ENCODE data around the gene F2R. TPM values are rescaled to one million over a fixed set of nuclear protein-coding genes. Genes with fewer than 3 reads are reported as not detected.
A peak's percentile ranks its signal among the peaks of the same experiment; 100 is the strongest.

Gene F2R
- total and polyA plus RNA-seq, 9 of the 15 experiments (the other 6 are each of a cell fraction or from before 2014, with no cell fraction given) = 4.0 to 34.7 (median 15.1) TPM

GRCh38 chr5:76716456-76717157 lies 681 bp downstream of the F2R start (continued):
- TF ChIP-seq E2F6 (IDR thresholded peaks at IDR 0.05; ENCODE audit: borderline replicate concordance in 1 of 2, extremely low read depth in 1 of 2, insufficient read depth in 1 of 2, insufficient read length in 1 of 2, low read depth in 1 of 2, low read length in 1 of 2, poor library complexity in 1 of 2, severe bottlenecking in 1 of 2) = peak; percentile 41 to 71
- TF ChIP-seq DEAF1 (CRISPR knock-in tag; IDR thresholded peaks at IDR 0.05) = no peak
- TF ChIP-seq, protein P1, sequence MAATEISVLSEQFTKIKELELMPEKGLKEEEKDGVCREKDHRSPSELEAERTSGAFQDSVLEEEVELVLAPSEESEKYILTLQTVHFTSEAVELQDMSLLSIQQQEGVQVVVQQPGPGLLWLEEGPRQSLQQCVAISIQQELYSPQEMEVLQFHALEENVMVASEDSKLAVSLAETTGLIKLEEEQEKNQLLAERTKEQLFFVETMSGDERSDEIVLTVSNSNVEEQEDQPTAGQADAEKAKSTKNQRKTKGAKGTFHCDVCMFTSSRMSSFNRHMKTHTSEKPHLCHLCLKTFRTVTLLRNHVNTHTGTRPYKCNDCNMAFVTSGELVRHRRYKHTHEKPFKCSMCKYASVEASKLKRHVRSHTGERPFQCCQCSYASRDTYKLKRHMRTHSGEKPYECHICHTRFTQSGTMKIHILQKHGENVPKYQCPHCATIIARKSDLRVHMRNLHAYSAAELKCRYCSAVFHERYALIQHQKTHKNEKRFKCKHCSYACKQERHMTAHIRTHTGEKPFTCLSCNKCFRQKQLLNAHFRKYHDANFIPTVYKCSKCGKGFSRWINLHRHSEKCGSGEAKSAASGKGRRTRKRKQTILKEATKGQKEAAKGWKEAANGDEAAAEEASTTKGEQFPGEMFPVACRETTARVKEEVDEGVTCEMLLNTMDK (IDR thresholded peaks at IDR 0.05; ENCODE audit: borderline replicate concordance, insufficient read depth, low read depth, low read length, poor library complexity, severe bottlenecking) = peak; percentile 31
- TF ChIP-seq, protein P2, sequence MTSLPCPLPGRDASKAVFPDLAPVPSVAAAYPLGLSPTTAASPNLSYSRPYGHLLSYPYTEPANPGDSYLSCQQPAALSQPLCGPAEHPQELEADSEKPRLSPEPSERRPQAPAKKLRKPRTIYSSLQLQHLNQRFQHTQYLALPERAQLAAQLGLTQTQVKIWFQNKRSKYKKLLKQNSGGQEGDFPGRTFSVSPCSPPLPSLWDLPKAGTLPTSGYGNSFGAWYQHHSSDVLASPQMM (CRISPR knock-in tag; IDR thresholded peaks at IDR 0.05) = no peak
- TF ChIP-seq, protein P3, sequence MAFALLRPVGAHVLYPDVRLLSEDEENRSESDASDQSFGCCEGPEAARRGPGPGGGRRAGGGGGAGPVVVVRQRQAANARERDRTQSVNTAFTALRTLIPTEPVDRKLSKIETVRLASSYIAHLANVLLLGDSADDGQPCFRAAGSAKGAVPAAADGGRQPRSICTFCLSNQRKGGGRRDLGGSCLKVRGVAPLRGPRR (CRISPR knock-in tag; IDR thresholded peaks at IDR 0.05) = no peak
- TF ChIP-seq NCOA1 (IDR thresholded peaks at IDR 0.05; ENCODE audit: low read depth) = no peak
- TF ChIP-seq MYNN (IDR thresholded peaks at IDR 0.05) = no peak
- no peak for TF ChIP-seq MYNN (CRISPR knock-in tag; IDR thresholded peaks at IDR 0.05)
- TF ChIP-seq SIN3A (IDR thresholded peaks at IDR 0.05; ENCODE audit: borderline replicate concordance in 2 of 2, control insufficient read depth in 1 of 2, low read depth in 2 of 2, low read length in 2 of 2) = peak in 1 of 2 experiments; percentile 46; a peak in 1 of 4 replicates
- no peak for TF ChIP-seq SRF (CRISPR knock-in tag; IDR thresholded peaks at IDR 0.05)
